ENCODE measurements around the gene GIMAP8. TPM values are rescaled to one million over a fixed set of nuclear protein-coding genes. Genes with fewer than 3 reads are reported as not detected.

The GIMAP8 gene
- total RNA-seq, 2 donors from 2014 or later, result not detected

GRCh38 chr7:150428671-150429451 lies 21.6 kb upstream of the GIMAP8 start:
- peak; percentile 67 for DNase-seq
- WGBS, 2 experiments (ENCODE audit: insufficient coverage in 1 of 2, insufficient read length in 1 of 2), result 58 to 67% methylated on average over 3 to 11 of the region's 11 CpGs
- Histone ChIP-seq H3K4me3 (ENCODE audit: low read length) (no peak overlapping the region), H3K27me3 (ENCODE audit: control insufficient read depth, insufficient read depth, low read length, poor library complexity, severe bottlenecking) (no peaks in the 10 kb centered on the region), H3K9ac (ENCODE audit: extremely low read depth, low read length, poor library complexity, severe bottlenecking) (no peak overlapping the region), H3K36me3 (ENCODE audit: control insufficient read depth, insufficient read depth, low read length) (no peaks in the 10 kb centered on the region), H3K4me1 (ENCODE audit: control insufficient read depth, insufficient read depth, low read length) (no peaks in the 10 kb centered on the region), H3K9me3 (ENCODE audit: control insufficient read depth, low read length) (no peaks in the 10 kb centered on the region), H3K27ac (ENCODE audit: low read depth, low read length) (no peak overlapping the region)
- Mint-ChIP-seq H3K4me3 (no peak overlapping the region), H3K9me3 (no peaks in the 10 kb centered on the region), H3K4me1 (peaks cover 7% of the 10 kb centered on the region), H3K27me3 (ENCODE audit: insufficient read depth) (peaks cover 26% of the 10 kb centered on the region), H3K27ac (no peak overlapping the region), H3K36me3 (ENCODE audit: low read depth) (no peaks in the 10 kb centered on the region)
- no peak for TF ChIP-seq CTCF (conservative IDR thresholded peaks at IDR 0.05)

GRCh38 chr7:150429699-150430098 lies 20.7 kb upstream of the GIMAP8 start:
- Mint-ChIP-seq H3K36me3 (ENCODE audit: low read depth) (no peaks in the 10 kb centered on the region), H3K27ac (no peak overlapping the region), H3K4me1 (peaks cover 7% of the 10 kb centered on the region), H3K4me3 (no peak overlapping the region), H3K9me3 (no peaks in the 10 kb centered on the region), H3K27me3 (ENCODE audit: insufficient read depth) (peaks cover 28% of the 10 kb centered on the region)
- no peak overlapping the region for H3K9ac ChIP-seq (ENCODE audit: extremely low read depth, low read length, poor library complexity, severe bottlenecking)
- H3K27ac ChIP-seq (ENCODE audit: low read depth, low read length), result no peak overlapping the region
- H3K9me3 ChIP-seq (ENCODE audit: control insufficient read depth, low read length), result no peaks in the 10 kb centered on the region
- TF ChIP-seq CTCF (conservative IDR thresholded peaks at IDR 0.05), result no peak
- H3K27me3 ChIP-seq (ENCODE audit: control insufficient read depth, insufficient read depth, low read length, poor library complexity, severe bottlenecking), result no peaks in the 10 kb centered on the region
- no peak for DNase-seq
- H3K36me3 ChIP-seq (ENCODE audit: control insufficient read depth, insufficient read depth, low read length), result no peaks in the 10 kb centered on the region
- H3K4me1 ChIP-seq (ENCODE audit: control insufficient read depth, insufficient read depth, low read length), result no peaks in the 10 kb centered on the region
- no peak overlapping the region for H3K4me3 ChIP-seq (ENCODE audit: low read length)
- 78 to 91% methylated on average over 6 to 8 of the region's 8 CpGs for WGBS, 2 experiments (ENCODE audit: insufficient coverage in 1 of 2, insufficient read length in 1 of 2)

- Mint-ChIP-seq H3K36me3 (ENCODE audit: low read depth) (no peaks in the 10 kb centered on the region), H3K27ac (no peak overlapping the region), H3K4me1 (peaks cover 7% of the 10 kb centered on the region), H3K27me3 (ENCODE audit: insufficient read depth) (peaks cover 28% of the 10 kb centered on the region), H3K4me3 (no peak overlapping the region), H3K9me3 (no peaks in the 10 kb centered on the region)
- H3K27me3 ChIP-seq (ENCODE audit: control insufficient read depth, insufficient read depth, low read length, poor library complexity, severe bottlenecking), result no peaks in the 10 kb centered on the region
- H3K36me3 ChIP-seq (ENCODE audit: control insufficient read depth, insufficient read depth, low read length), result no peaks in the 10 kb centered on the region
- H3K9me3 ChIP-seq (ENCODE audit: control insufficient read depth, low read length), result no peaks in the 10 kb centered on the region
- H3K9ac ChIP-seq (ENCODE audit: extremely low read depth, low read length, poor library complexity, severe bottlenecking), result no peak overlapping the region
- no peaks in the 10 kb centered on the region for H3K4me1 ChIP-seq (ENCODE audit: control insufficient read depth, insufficient read depth, low read length)
- no peak for TF ChIP-seq CTCF (conservative IDR thresholded peaks at IDR 0.05)
- no peak overlapping the region for H3K27ac ChIP-seq (ENCODE audit: low read depth, low read length)
- WGBS, 2 experiments (ENCODE audit: insufficient coverage in 1 of 2, insufficient read length in 1 of 2), result 94 to 96% methylated on average over 12 to 14 of the region's 14 CpGs
- no peak for DNase-seq
- no peak overlapping the region for H3K4me3 ChIP-seq (ENCODE audit: low read length)
These were observed 19.9 kb upstream of the GIMAP8 start for GRCh38 chr7:150430465-150431085.
